Mesodermal cell (in vitro differentiated cells): Measurements from ENCODE around the gene RUFY3. TPM values are rescaled to one million over a fixed set of nuclear protein-coding genes. Genes with fewer than 3 reads are reported as not detected.
A peak's percentile ranks its signal among the peaks of the same experiment; 100 is the strongest.
"Not testable (repeated sequence)": the region's sequence is repeated elsewhere in the genome, so short reads cannot be mapped to it uniquely, and the experiment has no call there.

ENCODE experiments used
- H3K27ac ChIP-seq: 2 replicates; pipeline ENCODE4 v1.7.0; 2013; ENCODE audit warnings: mild to moderate bottlenecking, low read depth, low read length, moderate library complexity; ENCODE audit not compliant: severe bottlenecking
- H3K36me3 ChIP-seq: 2 replicates; pipeline ENCODE4 v1.7.1; 2013; ENCODE audit warnings: mild to moderate bottlenecking, low read length, moderate library complexity; ENCODE audit not compliant: control insufficient read depth, insufficient read depth
- H3K4me1 ChIP-seq: one replicate; pipeline ENCODE4 v1.7.1; 2013; ENCODE audit warnings: mild to moderate bottlenecking, low read length; ENCODE audit not compliant: insufficient read depth, control insufficient read depth, poor library complexity, severe bottlenecking
- H3K4me3 ChIP-seq: 2 replicates; pipeline ENCODE4 v1.7.0; 2013; ENCODE audit warnings: low read length, control low read depth, mild to moderate bottlenecking; ENCODE audit not compliant: insufficient read depth, poor library complexity, severe bottlenecking; ENCODE audit errors: extremely low read depth
- H3K9me3 ChIP-seq: 2 replicates; pipeline ENCODE4 v1.7.1; 2013; ENCODE audit warnings: mild to moderate bottlenecking, low read length, moderate library complexity; ENCODE audit not compliant: control insufficient read depth
- whole genome bisulfite sequencing, 2 experiments: methylation state at CpG; one replicate each; pipeline ENCODE4 v1.1.5; 2013; ENCODE audit warnings: missing lambda C conversion rate in 2 of 2; ENCODE audit not compliant: insufficient coverage in 2 of 2; 5-methylcytosine and 5-hydroxymethylcytosine counted together
- polyA plus RNA-seq, 2 experiments: library from polyadenylated mRNA; stranded (reverse); fragments of 50-300 nt; gene quantifications; one replicate each; pipeline ENCODE4 v1.2.3, GENCODE V29; 2013

RUFY3 gene, protein sequence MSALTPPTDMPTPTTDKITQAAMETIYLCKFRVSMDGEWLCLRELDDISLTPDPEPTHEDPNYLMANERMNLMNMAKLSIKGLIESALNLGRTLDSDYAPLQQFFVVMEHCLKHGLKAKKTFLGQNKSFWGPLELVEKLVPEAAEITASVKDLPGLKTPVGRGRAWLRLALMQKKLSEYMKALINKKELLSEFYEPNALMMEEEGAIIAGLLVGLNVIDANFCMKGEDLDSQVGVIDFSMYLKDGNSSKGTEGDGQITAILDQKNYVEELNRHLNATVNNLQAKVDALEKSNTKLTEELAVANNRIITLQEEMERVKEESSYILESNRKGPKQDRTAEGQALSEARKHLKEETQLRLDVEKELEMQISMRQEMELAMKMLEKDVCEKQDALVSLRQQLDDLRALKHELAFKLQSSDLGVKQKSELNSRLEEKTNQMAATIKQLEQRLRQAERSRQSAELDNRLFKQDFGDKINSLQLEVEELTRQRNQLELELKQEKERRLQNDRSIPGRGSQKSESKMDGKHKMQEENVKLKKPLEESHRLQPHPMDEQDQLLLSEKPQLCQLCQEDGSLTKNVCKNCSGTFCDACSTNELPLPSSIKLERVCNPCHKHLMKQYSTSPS
- 56.2 TPM for polyA plus RNA-seq (2013, experiment 1 of 2)
- 52.7 TPM for polyA plus RNA-seq (2013, experiment 2 of 2)

- 52% methylated on average over 3 of the region's 3 CpGs; no CpG with 5 or more reads in 1 of the 2 experiments for WGBS, 2 experiments
- Histone ChIP-seq H3K4me3 (peak within 1 kb of the TSS; percentile 20), H3K27ac (peak within 1 kb of the TSS; percentile 89), H3K9me3 (no peaks in the 10 kb centered on the region), H3K36me3 (peaks cover 3% of the 10 kb centered on the region), H3K4me1 (peaks cover 14% of the 10 kb centered on the region)
Observed at GRCh38 chr4:70721747-70722146, at the start of gene RUFY3. Gene RUFY3, plus strand, starts transcription at chr4:70721964. Its CDS starts 610 bp downstream, at chr4:70722574.

DNA sequence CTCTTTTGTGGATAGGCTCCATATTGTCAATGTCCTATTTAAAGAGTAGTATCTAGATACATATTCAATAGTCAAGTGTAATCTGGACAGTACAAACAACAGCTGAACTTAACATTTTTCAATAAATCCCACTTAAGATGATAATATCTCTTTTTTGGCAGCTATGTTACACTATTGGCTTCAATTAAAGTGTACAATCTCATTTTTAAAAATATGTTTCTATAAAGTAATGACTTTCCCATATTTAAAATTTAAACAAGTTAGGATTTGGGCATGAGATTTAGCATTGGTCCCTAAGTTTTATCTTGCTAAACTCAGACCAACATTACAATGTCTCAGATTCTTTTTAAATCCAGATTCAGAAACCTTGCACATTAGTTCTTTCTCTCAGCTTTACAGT, 47.6 kb upstream of the RUFY3 start:
- Histone ChIP-seq H3K4me3 (no peak overlapping the region), H3K27ac (no peak overlapping the region), H3K36me3 (no peaks in the 10 kb centered on the region), H3K4me1 (no peaks in the 10 kb centered on the region), H3K9me3 (no peaks in the 10 kb centered on the region)

DNA sequence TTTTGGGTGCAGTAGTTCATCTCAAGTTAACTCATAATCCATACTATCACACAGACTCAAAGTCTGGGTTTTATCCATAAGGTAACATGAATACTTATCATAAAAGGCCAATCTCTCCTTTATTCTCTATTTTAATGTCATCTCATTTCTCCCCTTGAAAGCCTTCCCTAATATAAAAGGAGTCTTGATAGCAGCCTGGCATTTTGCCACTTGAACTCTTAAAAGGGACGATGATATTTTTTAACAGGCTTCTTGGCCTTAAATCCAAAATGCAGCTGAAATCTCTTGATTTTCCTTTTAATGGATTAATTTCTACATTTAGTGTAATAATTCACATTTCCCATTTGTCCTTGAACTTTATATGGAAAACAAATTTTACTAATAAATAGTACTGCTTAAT, 47.0 kb upstream of the RUFY3 start:
- no peak overlapping the region for H3K27ac ChIP-seq
- no peaks in the 10 kb centered on the region for H3K4me1 ChIP-seq
- no peaks in the 10 kb centered on the region for H3K9me3 ChIP-seq
- H3K36me3 ChIP-seq: no peaks in the 10 kb centered on the region
- WGBS, 2 experiments: 67% methylated on average over 1 of the region's 1 CpG; no CpG with 5 or more reads in 1 of the 2 experiments
- no peak overlapping the region for H3K4me3 ChIP-seq

- no peak overlapping the region for H3K4me3 ChIP-seq
- no peaks in the 10 kb centered on the region for H3K4me1 ChIP-seq
- H3K27ac ChIP-seq: no peak overlapping the region
- H3K9me3 ChIP-seq: no peaks in the 10 kb centered on the region
- WGBS, 2 experiments: 67 to 98% methylated on average over 1 to 5 of the region's 6 CpGs
- H3K36me3 ChIP-seq: no peaks in the 10 kb centered on the region
Observed at GRCh38 chr4:70676554-70677090, 45.1 kb upstream of the RUFY3 start.

DNA sequence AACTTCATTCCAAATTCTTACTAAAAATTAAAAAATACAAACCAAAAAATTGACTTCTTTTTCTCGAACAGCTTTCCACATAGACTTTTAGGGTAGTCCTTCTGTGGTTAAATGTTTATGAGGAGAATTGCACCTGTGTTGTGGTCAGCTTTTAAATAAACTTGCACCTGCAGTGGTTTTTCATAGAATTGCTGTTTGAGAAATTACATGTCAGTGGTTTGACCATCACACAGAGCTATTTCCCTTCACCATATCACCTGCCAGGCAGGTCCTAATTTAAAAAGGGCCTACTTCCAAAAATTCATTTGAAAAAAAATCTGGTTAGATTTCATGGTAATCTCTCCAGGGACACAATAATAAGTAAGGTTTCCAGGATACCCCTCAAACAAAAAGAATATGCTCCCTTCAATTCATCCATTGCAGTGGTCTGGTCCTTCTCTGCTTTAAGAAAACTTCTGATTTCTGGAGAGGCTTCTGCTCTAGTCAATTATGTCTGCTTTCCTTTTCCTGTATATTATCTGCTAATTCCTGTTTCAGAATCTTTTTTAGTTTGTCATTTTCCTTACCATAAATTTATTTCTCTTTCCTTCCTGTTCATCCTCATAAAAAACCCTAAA, 43.3 kb upstream of the RUFY3 start:
- no peak overlapping the region for H3K4me3 ChIP-seq
- WGBS, 2 experiments: no CpG with 5 or more reads among the region's 1 CpG
- H3K9me3 ChIP-seq: no peaks in the 10 kb centered on the region
- no peak overlapping the region for H3K27ac ChIP-seq
- no peaks in the 10 kb centered on the region for H3K4me1 ChIP-seq
- H3K36me3 ChIP-seq: no peaks in the 10 kb centered on the region

GRCh38 chr4:70680934-70681333, 40.8 kb upstream of the RUFY3 start:
- Histone ChIP-seq H3K9me3 (no peaks in the 10 kb centered on the region), H3K27ac (no peak overlapping the region), H3K4me3 (no peak overlapping the region), H3K36me3 (no peaks in the 10 kb centered on the region), H3K4me1 (no peaks in the 10 kb centered on the region)

GRCh38 chr4:70681704-70682103, 40.1 kb upstream of the RUFY3 start:
- H3K27ac ChIP-seq: no peak overlapping the region
- no peaks in the 10 kb centered on the region for H3K9me3 ChIP-seq
- no peaks in the 10 kb centered on the region for H3K4me1 ChIP-seq
- no peaks in the 10 kb centered on the region for H3K36me3 ChIP-seq
- H3K4me3 ChIP-seq: no peak overlapping the region

GRCh38 chr4:70682142-70682541, 39.6 kb upstream of the RUFY3 start:
- H3K4me3 ChIP-seq, H3K4me1 ChIP-seq: not testable (repeated sequence)
- WGBS, 2 experiments: 100% methylated on average over 1 of the region's 3 CpGs

DNA sequence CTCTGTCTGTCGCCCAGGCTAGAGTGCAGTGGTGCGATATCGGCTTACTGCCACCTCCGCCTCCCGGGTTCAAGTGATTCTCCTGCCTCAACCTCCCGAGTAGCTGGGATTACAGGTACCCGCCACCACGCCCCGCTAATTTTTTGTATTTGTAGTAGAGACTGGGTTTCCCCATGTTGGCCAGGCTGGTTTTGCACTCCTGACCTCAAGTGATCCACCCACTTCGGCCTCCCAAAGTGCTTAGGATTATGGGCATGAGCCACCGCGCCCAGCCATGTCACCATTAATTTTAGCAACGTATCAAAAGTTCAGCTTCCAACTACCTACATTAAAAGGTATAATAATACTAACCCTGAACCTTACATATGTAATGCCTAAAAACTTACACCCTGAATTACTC, 34.4 kb upstream of the RUFY3 start:
- H3K4me3 ChIP-seq: peak overlapping the region; percentile 91
- peaks cover 21% of the 10 kb centered on the region for H3K36me3 ChIP-seq
- 66 to 89% methylated on average over 4 to 9 of the region's 13 CpGs for WGBS, 2 experiments
- no peaks in the 10 kb centered on the region for H3K9me3 ChIP-seq
- peak overlapping the region; percentile 90 for H3K27ac ChIP-seq
- H3K4me1 ChIP-seq: peaks cover 2% of the 10 kb centered on the region

More at GRCh38 chr4:70682142-70682541, 39.6 kb upstream of the RUFY3 start:
- not testable (repeated sequence) for H3K36me3 ChIP-seq, H3K27ac ChIP-seq, H3K9me3 ChIP-seq

DNA sequence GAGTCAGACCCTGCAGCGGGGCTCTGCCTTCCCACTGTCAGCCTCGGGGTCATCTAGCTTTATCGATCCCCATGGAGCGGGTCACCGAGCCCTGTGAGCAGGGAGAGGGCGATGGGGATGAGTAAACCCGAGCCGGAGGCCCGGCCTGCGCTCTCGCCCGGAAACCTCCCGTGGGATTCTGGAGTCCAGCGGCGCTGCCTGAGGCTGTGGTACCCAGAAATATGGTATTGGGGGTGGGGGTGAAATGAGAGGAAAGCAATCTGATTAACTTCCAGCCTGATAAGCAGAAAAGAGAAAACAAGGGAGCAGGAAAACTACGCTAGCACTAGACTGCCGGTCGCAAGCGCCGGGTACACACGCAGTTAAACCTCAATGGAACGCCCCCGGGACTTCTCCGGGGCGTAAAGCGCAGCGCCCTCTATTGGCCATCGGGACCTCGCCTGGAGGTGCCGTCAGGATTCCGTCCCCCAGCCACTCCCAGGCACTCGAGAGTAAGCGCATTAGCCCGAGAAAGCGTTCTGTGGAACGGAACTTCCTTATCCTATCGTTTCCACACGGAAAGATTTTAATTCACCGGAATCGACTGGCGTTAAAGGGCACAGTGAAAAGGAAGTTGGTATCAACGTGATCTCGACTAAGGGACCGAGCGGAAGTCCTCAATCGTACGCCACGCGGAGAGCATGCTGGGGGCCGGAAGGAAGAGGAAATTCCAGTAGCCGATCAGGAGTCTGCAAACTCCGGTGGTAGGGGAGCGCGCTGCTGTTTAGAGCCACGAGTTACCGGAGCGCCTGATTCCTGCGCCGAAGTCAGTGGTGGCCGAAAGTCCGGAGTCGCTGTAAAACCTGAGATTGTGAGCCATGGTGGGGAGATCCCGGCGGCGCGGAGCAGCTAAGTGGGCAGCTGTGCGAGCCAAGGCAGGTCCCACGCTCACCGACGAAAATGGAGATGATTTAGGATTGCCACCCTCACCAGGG, 33.7 kb upstream of the RUFY3 start, which contains the start of gene UTP3:
Gene UTP3, plus strand, starts transcription at position 712 of the 974 bp plus-strand sequence. Its CDS starts 146 bp downstream, at position 858.
- peak within 1 kb of the TSS; percentile 90 for H3K27ac ChIP-seq
- peaks cover 24% of the 10 kb centered on the region for H3K36me3 ChIP-seq
- H3K9me3 ChIP-seq: no peaks in the 10 kb centered on the region
- 1% methylated on average over 45 to 54 of the region's 70 CpGs for WGBS, 2 experiments
- H3K4me1 ChIP-seq: peaks cover 2% of the 10 kb centered on the region
- H3K4me3 ChIP-seq: peak within 1 kb of the TSS; percentile 91
